Liver (tissue), 3 donors: ENCODE results near the gene SRSF9.

Experiments used
- ATF3 ChIP-seq: IDR thresholded peaks from 2 replicates; pipeline ENCODE4 v1.6.1; 2016; ENCODE audit warnings: antibody characterized with exemption
- CTCF ChIP-seq: fragments of 150-350 bp; IDR thresholded peaks from 2 replicates; pipeline ENCODE4 v1.5.1; 2017; ENCODE audit warnings: improper control_type of control experiment, low read depth, low read length; ENCODE audit not compliant: missing input control
- GABPA ChIP-seq, 2 donors: IDR thresholded peaks in 1 of 2; conservative IDR thresholded peaks in 1 of 2; 2 replicates each; pipeline ENCODE4 v1.6.1; 2016; ENCODE audit warnings: antibody characterized with exemption in 2 of 2, mild to moderate bottlenecking in 1 of 2, moderate library complexity in 1 of 2
- JUND ChIP-seq, 2 donors: IDR thresholded peaks; 2 replicates each; pipeline ENCODE4 v1.6.1; 2016; ENCODE audit warnings: antibody characterized with exemption in 2 of 2
- MAX ChIP-seq: IDR thresholded peaks from 2 replicates; pipeline ENCODE4 v1.6.1; 2016; ENCODE audit warnings: antibody characterized with exemption
- RAD21 ChIP-seq, 2 donors: IDR thresholded peaks; 2 replicates each; pipeline ENCODE4 v1.6.1; 2016; ENCODE audit warnings: antibody characterized with exemption in 2 of 2, mild to moderate bottlenecking in 2 of 2
- REST ChIP-seq: IDR thresholded peaks from 2 replicates; pipeline ENCODE4 v1.6.1; 2016; ENCODE audit warnings: antibody characterized with exemption, mild to moderate bottlenecking
- TAF1 ChIP-seq: conservative IDR thresholded peaks from 2 replicates; pipeline ENCODE4 v1.6.1; 2016; ENCODE audit warnings: antibody characterized with exemption, mild to moderate bottlenecking
- donor health status: healthy.
- donor health status: healthy.

GRCh38 chr12:120468325-120468820 lies 1.2 kb downstream of the SRSF9 start:
- no peak for TF ChIP-seq MAX
- TF ChIP-seq TAF1, result no peak
- no peak for TF ChIP-seq CTCF
- no peak for TF ChIP-seq GABPA (IDR thresholded peaks at IDR 0.05 in 1 of 2, conservative IDR thresholded peaks at IDR 0.05 in 1 of 2)
- TF ChIP-seq RAD21 (IDR thresholded peaks at IDR 0.05), result no peak
- TF ChIP-seq REST, result no peak
- no peak for TF ChIP-seq JUND (IDR thresholded peaks at IDR 0.05)
- TF ChIP-seq ATF3, result no peak
